ENCODE measurements around the gene SSH2.

Gene SSH2

GRCh38 chr17:29671661-29672060 is 258.4 kb downstream of the SSH2 start:
- DNase-seq, result no peak
- Histone ChIP-seq H3F3A (ENCODE audit: insufficient read depth, low read length) (peaks cover 23% of the 10 kb centered on the region), H2AFZ (ENCODE audit: low read length) (no peak overlapping the region), H3K79me2 (ENCODE audit: low read length) (no peaks in the 10 kb centered on the region), H3K9me2 (replicated peaks; ENCODE audit: insufficient read depth, low read length) (no peaks in the 10 kb centered on the region), H3K4me3 (ENCODE audit: low read length) (no peak overlapping the region), H3K9ac (ENCODE audit: low read length) (no peak overlapping the region), H3K9me3 (replicated peaks; ENCODE audit: insufficient read depth, low read length) (no peaks in the 10 kb centered on the region), H4K20me1 (ENCODE audit: insufficient read depth, low read length) (no peaks in the 10 kb centered on the region), H3K4me2 (ENCODE audit: low read depth, low read length) (no peak overlapping the region), H3K36me3 (replicated peaks; ENCODE audit: insufficient read depth, low read length) (no peaks in the 10 kb centered on the region), H3K4me1 (ENCODE audit: low read length) (peaks cover 26% of the 10 kb centered on the region), H3K27me3 (replicated peaks; ENCODE audit: insufficient read depth, low read length) (no peaks in the 10 kb centered on the region), H3K27ac (ENCODE audit: low read length) (no peak overlapping the region)
- no peak for TF ChIP-seq EZH2phosphoT487 (IDR thresholded peaks at IDR 0.05; ENCODE audit: low read length)
- no peak for TF ChIP-seq EZH2 (optimal IDR thresholded peaks at IDR 0.05; ENCODE audit: low read depth, low read length)
- TF ChIP-seq, protein P1, sequence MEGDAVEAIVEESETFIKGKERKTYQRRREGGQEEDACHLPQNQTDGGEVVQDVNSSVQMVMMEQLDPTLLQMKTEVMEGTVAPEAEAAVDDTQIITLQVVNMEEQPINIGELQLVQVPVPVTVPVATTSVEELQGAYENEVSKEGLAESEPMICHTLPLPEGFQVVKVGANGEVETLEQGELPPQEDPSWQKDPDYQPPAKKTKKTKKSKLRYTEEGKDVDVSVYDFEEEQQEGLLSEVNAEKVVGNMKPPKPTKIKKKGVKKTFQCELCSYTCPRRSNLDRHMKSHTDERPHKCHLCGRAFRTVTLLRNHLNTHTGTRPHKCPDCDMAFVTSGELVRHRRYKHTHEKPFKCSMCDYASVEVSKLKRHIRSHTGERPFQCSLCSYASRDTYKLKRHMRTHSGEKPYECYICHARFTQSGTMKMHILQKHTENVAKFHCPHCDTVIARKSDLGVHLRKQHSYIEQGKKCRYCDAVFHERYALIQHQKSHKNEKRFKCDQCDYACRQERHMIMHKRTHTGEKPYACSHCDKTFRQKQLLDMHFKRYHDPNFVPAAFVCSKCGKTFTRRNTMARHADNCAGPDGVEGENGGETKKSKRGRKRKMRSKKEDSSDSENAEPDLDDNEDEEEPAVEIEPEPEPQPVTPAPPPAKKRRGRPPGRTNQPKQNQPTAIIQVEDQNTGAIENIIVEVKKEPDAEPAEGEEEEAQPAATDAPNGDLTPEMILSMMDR (IDR thresholded peaks at IDR 0.05; ENCODE audit: low read length), result no peak

DNA sequence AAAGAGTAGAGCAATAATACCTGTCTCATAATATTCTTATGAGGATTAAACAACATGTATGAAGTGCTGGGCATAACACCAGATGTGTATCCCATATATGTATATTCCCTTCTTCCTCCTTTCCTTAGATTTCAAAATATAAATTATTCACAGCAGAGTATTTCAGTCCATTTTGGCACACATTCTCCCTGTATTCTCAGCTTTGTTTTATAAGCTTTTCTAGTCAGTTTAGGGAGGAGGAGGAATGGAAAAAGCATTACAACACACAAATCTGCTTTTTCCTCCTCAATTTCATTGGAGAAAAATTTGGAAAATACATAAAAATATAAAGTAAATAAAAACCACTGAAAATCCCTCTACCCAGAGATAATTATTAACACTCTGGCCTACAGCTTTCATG is 260.8 kb downstream of the SSH2 start:
- TF ChIP-seq EZH2phosphoT487 (IDR thresholded peaks at IDR 0.05; ENCODE audit: low read length) (no peak), EZH2 (optimal IDR thresholded peaks at IDR 0.05; ENCODE audit: low read depth, low read length) (no peak)
- TF ChIP-seq, protein P1 (IDR thresholded peaks at IDR 0.05; ENCODE audit: low read length), result no peak
- H3K27ac ChIP-seq (ENCODE audit: low read length), result no peak overlapping the region
- H3K9me3 ChIP-seq (replicated peaks; ENCODE audit: insufficient read depth, low read length), result no peaks in the 10 kb centered on the region
- no peak overlapping the region for H2AFZ ChIP-seq (ENCODE audit: low read length)
- no peaks in the 10 kb centered on the region for H4K20me1 ChIP-seq (ENCODE audit: insufficient read depth, low read length)
- no peak for DNase-seq
- H3K4me3 ChIP-seq (ENCODE audit: low read length), result no peak overlapping the region
- H3K9me2 ChIP-seq (replicated peaks; ENCODE audit: insufficient read depth, low read length), result no peaks in the 10 kb centered on the region
- peaks cover 9% of the 10 kb centered on the region for H3F3A ChIP-seq (ENCODE audit: insufficient read depth, low read length)
- no peak overlapping the region for H3K9ac ChIP-seq (ENCODE audit: low read length)
- H3K36me3 ChIP-seq (replicated peaks; ENCODE audit: insufficient read depth, low read length), result no peaks in the 10 kb centered on the region
- H3K79me2 ChIP-seq (ENCODE audit: low read length), result no peaks in the 10 kb centered on the region
- no peaks in the 10 kb centered on the region for H3K27me3 ChIP-seq (replicated peaks; ENCODE audit: insufficient read depth, low read length)
- peaks cover 10% of the 10 kb centered on the region for H3K4me1 ChIP-seq (ENCODE audit: low read length)
- no peak overlapping the region for H3K4me2 ChIP-seq (ENCODE audit: low read depth, low read length)

DNA sequence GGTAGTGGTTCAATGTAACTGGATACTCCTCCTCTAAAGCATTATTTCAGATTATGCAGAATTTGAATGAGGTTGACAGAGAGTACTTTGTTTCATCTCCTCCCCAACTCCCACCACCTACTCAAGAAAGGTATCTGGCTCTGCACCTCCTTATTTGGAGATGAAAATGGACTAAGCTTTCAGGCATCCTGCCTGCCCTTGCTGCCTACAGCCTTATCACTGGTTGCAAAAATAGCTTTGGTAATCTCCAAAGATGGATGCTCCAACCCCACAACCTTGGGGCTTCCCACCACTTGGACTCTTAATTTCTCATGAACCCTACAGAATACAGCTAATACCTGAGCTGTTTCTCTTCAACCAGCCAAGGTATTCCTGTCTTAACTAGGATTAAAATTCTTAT is 262.1 kb downstream of the SSH2 start:
- no peaks in the 10 kb centered on the region for H3K9me3 ChIP-seq (replicated peaks; ENCODE audit: insufficient read depth, low read length)
- TF ChIP-seq EZH2phosphoT487 (IDR thresholded peaks at IDR 0.05; ENCODE audit: low read length), result no peak
- no peak for TF ChIP-seq EZH2 (optimal IDR thresholded peaks at IDR 0.05; ENCODE audit: low read depth, low read length)
- TF ChIP-seq, protein P1 (IDR thresholded peaks at IDR 0.05; ENCODE audit: low read length), result no peak
- H3K4me2 ChIP-seq (ENCODE audit: low read depth, low read length), result no peak overlapping the region
- no peaks in the 10 kb centered on the region for H4K20me1 ChIP-seq (ENCODE audit: insufficient read depth, low read length)
- H3K79me2 ChIP-seq (ENCODE audit: low read length), result no peaks in the 10 kb centered on the region
- no peak overlapping the region for H3K9ac ChIP-seq (ENCODE audit: low read length)
- H3K4me3 ChIP-seq (ENCODE audit: low read length), result no peak overlapping the region
- H2AFZ ChIP-seq (ENCODE audit: low read length), result no peak overlapping the region
- H3K27ac ChIP-seq (ENCODE audit: low read length), result no peak overlapping the region
- no peaks in the 10 kb centered on the region for H3K9me2 ChIP-seq (replicated peaks; ENCODE audit: insufficient read depth, low read length)
- H3K27me3 ChIP-seq (replicated peaks; ENCODE audit: insufficient read depth, low read length), result no peaks in the 10 kb centered on the region
- H3F3A ChIP-seq (ENCODE audit: insufficient read depth, low read length), result no peaks in the 10 kb centered on the region
- no peaks in the 10 kb centered on the region for H3K4me1 ChIP-seq (ENCODE audit: low read length)
- DNase-seq, result no peak
- H3K36me3 ChIP-seq (replicated peaks; ENCODE audit: insufficient read depth, low read length), result no peaks in the 10 kb centered on the region
